HepG2 (cell line): ENCODE results near the gene P2RY12. TPM values are rescaled to one million over a fixed set of nuclear protein-coding genes. Genes with fewer than 3 reads are reported as not detected.

Experiments used
- ATAC-seq: fragments of 200-7000 bp; cut with Tn5 transposase; 3 replicates; pipeline ENCODE4 v1.9.1; 2020; ENCODE audit warnings: mild to moderate bottlenecking, moderate library complexity
- BruUV-seq: library from RNA; stranded (reverse); fragments of 400-500 nt; replicated peaks from 2 replicates; lab custom pipeline; 2021; lab: Mats Ljungman, UMichigan
- CTCF ChIA-PET: fragments of 300-600 bp; formaldehyde crosslinking; extraction: SDS; loops from one replicate; lab custom pipeline; 2021; ENCODE audit warnings: low total read pairs, inconsistent platforms, low intra/inter-chr PET ratio; lab: Yijun Ruan, JAX
- POLR2A ChIA-PET: fragments of 350-600 bp; sonication (Branson Sonifier 250); formaldehyde crosslinking; loops from one replicate; lab custom pipeline; 2020; ENCODE audit warnings: antibody characterized with exemption, inconsistent platforms; lab: Yijun Ruan, JAX
- DNase-seq: peaks from one replicate; pipeline ENCODE4 v3.0.0-alpha.2; 2015; ENCODE audit warnings: low spot score
- FAIRE-seq: peaks from 3 replicates; lab custom pipeline; 2011; peaks lifted over from hg19 to GRCh38; lab: Jason Lieb, UNC
- H2AFZ ChIP-seq: one replicate; pipeline ENCODE4 v1.6.1; 2011; ENCODE audit warnings: low read length, inconsistent platforms
- H3K27ac ChIP-seq: fragments of 300-600 bp; 3 replicates; pipeline ENCODE4 v1.8.0; 2011; ENCODE audit warnings: mixed run types, mild to moderate bottlenecking, mixed read lengths, low read length, inconsistent platforms; ENCODE audit not compliant: insufficient read depth; ENCODE audit errors: extremely low read length
- H3K27me3 ChIP-seq, 2 experiments: fragments of 200-600 bp in 1 of 2; 2 replicates in 1 of 2; 3 replicates in 1 of 2; pipeline versions ENCODE4 v1.6.0 to v1.8.0; 2011; ENCODE audit warnings: low read length in 2 of 2, mild to moderate bottlenecking in 2 of 2, moderate library complexity in 2 of 2, inconsistent platforms in 1 of 2; ENCODE audit not compliant: insufficient read depth in 2 of 2, control insufficient read depth in 1 of 2
- H3K36me3 ChIP-seq, 2 experiments: fragments of 200-600 bp in 1 of 2; replicated peaks in 1 of 2; 2 replicates in 1 of 2; 3 replicates in 1 of 2; pipeline versions ENCODE4 v1.5.1 to v1.8.0; 2011; ENCODE audit warnings: low read length in 2 of 2, inconsistent platforms in 1 of 2; ENCODE audit not compliant: insufficient read depth in 2 of 2, control insufficient read depth in 1 of 2
- H3K4me1 ChIP-seq: 2 replicates; pipeline ENCODE4 v1.5.1; 2012; ENCODE audit warnings: low read length, inconsistent platforms; ENCODE audit not compliant: insufficient read depth
- H3K4me2 ChIP-seq: 2 replicates; pipeline ENCODE4 v1.6.0; 2011; ENCODE audit warnings: low read depth, low read length, inconsistent platforms
- H3K4me3 ChIP-seq, 3 experiments: fragments of 200-600 bp in 1 of 3; sonication (generic), shearing (Covaris generic) in 1 of 3; replicated peaks in 1 of 3; 2 replicates each; pipeline ENCODE4 v1.5.1; 2011 to 2016; ENCODE audit warnings: low read length in 3 of 3, inconsistent platforms in 2 of 3, low read depth in 2 of 3, mild to moderate bottlenecking in 2 of 3, control low read depth in 1 of 3, mixed read lengths in 1 of 3; ENCODE audit not compliant: insufficient read depth in 1 of 3
- H3K79me2 ChIP-seq: one replicate; pipeline ENCODE4 v1.6.1; 2011; ENCODE audit warnings: low read length, inconsistent platforms; ENCODE audit not compliant: insufficient read depth
- H3K9ac ChIP-seq: 2 replicates; pipeline ENCODE4 v1.6.0; 2011; ENCODE audit warnings: mild to moderate bottlenecking, low read depth, low read length, inconsistent platforms; ENCODE audit not compliant: insufficient read depth
- H3K9me3 ChIP-seq: 2 replicates; pipeline ENCODE4 v1.5.1; 2012; ENCODE audit warnings: mild to moderate bottlenecking, low read length
- H4K20me1 ChIP-seq: 2 replicates; pipeline ENCODE4 v1.6.0; 2011; ENCODE audit warnings: inconsistent platforms, mild to moderate bottlenecking, low read length, moderate library complexity; ENCODE audit not compliant: insufficient read depth
- ARID2 ChIP-seq: sonication (generic); formaldehyde crosslinking; IDR thresholded peaks from 2 replicates; pipeline ENCODE4 v1.8.1; 2022; ENCODE audit warnings: mild to moderate bottlenecking, missing genetic modification reagents, borderline replicate concordance
- ATF3 ChIP-seq: sonication (generic); formaldehyde crosslinking; IDR thresholded peaks from 2 replicates; pipeline ENCODE4 v1.4.0; 2020; ENCODE audit warnings: missing genetic modification reagents
- CBX5 ChIP-seq: sonication (generic); formaldehyde crosslinking; IDR thresholded peaks from 2 replicates; pipeline ENCODE4 v1.4.0; 2020; ENCODE audit warnings: missing genetic modification reagents, borderline replicate concordance
- HOXA7 ChIP-seq: sonication (generic); formaldehyde crosslinking; IDR thresholded peaks from 2 replicates; pipeline ENCODE4 v1.8.1; 2022; ENCODE audit warnings: mild to moderate bottlenecking, missing genetic modification reagents, moderate library complexity
- KLF16 ChIP-seq, 2 experiments: sonication (generic) in 1 of 2; formaldehyde crosslinking in 1 of 2; IDR thresholded peaks; 2 replicates each; pipeline versions ENCODE4 v1.6.1 to v1.8.0; 2016 to 2023; ENCODE audit warnings: missing genetic modification reagents in 2 of 2, missing compliant biosample characterization in 1 of 2
- NFKBIZ ChIP-seq: IDR thresholded peaks from 2 replicates; pipeline ENCODE4 v1.6.1; 2018; ENCODE audit warnings: missing genetic modification reagents, missing compliant biosample characterization
- PHF5A ChIP-seq: IDR thresholded peaks from one replicate; pipeline ENCODE4 v1.6.1; 2018; ENCODE audit warnings: low read depth, missing genetic modification reagents; ENCODE audit not compliant: unreplicated experiment
- SRSF9 ChIP-seq: fragments of 200-400 bp; formaldehyde crosslinking; IDR thresholded peaks from 2 replicates; pipeline ENCODE4 v1.6.1; 2018; ENCODE audit warnings: borderline replicate concordance, mild to moderate bottlenecking, low read depth, low read length; ENCODE audit not compliant: insufficient read depth, poor library complexity, severe bottlenecking
- YEATS2 ChIP-seq: sonication (generic); formaldehyde crosslinking; IDR thresholded peaks from 2 replicates; pipeline ENCODE4 v1.4.0; 2020; ENCODE audit warnings: missing genetic modification reagents, borderline replicate concordance
- ZNF326 ChIP-seq: sonication (generic); formaldehyde crosslinking; IDR thresholded peaks from 2 replicates; pipeline ENCODE4 v1.4.0; 2020; ENCODE audit warnings: missing genetic modification reagents, borderline replicate concordance
- ZNF484 ChIP-seq: sonication (generic); formaldehyde crosslinking; IDR thresholded peaks from 2 replicates; pipeline ENCODE4 v1.5.1; 2020; ENCODE audit warnings: mild to moderate bottlenecking, low read depth, missing genetic modification reagents, borderline replicate concordance
- ZNF557 ChIP-seq: sonication (generic); formaldehyde crosslinking; IDR thresholded peaks from 2 replicates; pipeline ENCODE4 v1.4.0; 2020; ENCODE audit warnings: missing genetic modification reagents
- ZNF619 ChIP-seq: sonication (generic); formaldehyde crosslinking; IDR thresholded peaks from 2 replicates; pipeline ENCODE4 v1.4.0; 2020; ENCODE audit warnings: mild to moderate bottlenecking, missing genetic modification reagents
- ZSCAN31 ChIP-seq: sonication (generic); formaldehyde crosslinking; IDR thresholded peaks from 2 replicates; pipeline ENCODE4 v1.5.0; 2020; ENCODE audit warnings: low read depth, mild to moderate bottlenecking, missing genetic modification reagents
- WGBS: methylation state at CpG from one replicate; pipeline ENCODE4 v1.1.6; 2017; ENCODE audit warnings: low lambda C conversion rate; 5-methylcytosine and 5-hydroxymethylcytosine counted together
- in situ Hi-C: cut with HindIII; loops from 2 replicates; pipeline ENCODE4 v1.10.0; 2017; ENCODE audit warnings: low pct_unique_long_range_greater_than_20kb; ENCODE audit not compliant: extremely low pct_ligation_motif_present
- intact Hi-C: fragments of 100-400 bp; cut with micrococcal nuclease; formaldehyde crosslinking; loops from one replicate; pipeline ENCODE4 v1.10.0; 2022; ENCODE audit not compliant: unreplicated experiment
- polyA plus RNA-seq, 8 experiments: library from polyadenylated mRNA; depleted of rRNA in 3 of 8; stranded (reverse) in 7 of 8; unstranded in 1 of 8; fragments of >200 nt; fragmentation: Illumina TruSeq in 4 of 8; extraction: Trizol in 4 of 8; gene quantifications; 2 replicates each; pipeline versions ENCODE4 v1.2.1 to v1.2.3, GENCODE V29; 2011 to 2016; ENCODE audit warnings: low read depth in 4 of 8, missing spikeins in 1 of 8, mixed read lengths in 1 of 8; ENCODE audit not compliant: insufficient read depth in 1 of 8
- total RNA-seq, 5 experiments: library from RNA; depleted of rRNA; stranded (reverse); fragments of >200 nt; fragmentation: Illumina TruSeq; extraction: Trizol; gene quantifications; 2 replicates each; pipeline ENCODE4 v1.2.3, GENCODE V29; 2016; ENCODE audit warnings: low read depth in 1 of 5
- TF ChIP-seq, protein P1 (sequence below): IDR thresholded peaks from 2 replicates; pipeline ENCODE4 v1.6.1; 2016; ENCODE audit warnings: missing compliant biosample characterization, missing genetic modification reagents, borderline replicate concordance

Gene P2RY12
- total and polyA plus RNA-seq, 2 of the 13 experiments (the other 11 are each of a cell fraction or from before 2014, with no cell fraction given): not detected

- Histone ChIP-seq H3K9me3 (no peaks in the 10 kb centered on the region), H3K4me2 (no peak overlapping the region), H4K20me1 (no peaks in the 10 kb centered on the region), H3K79me2 (no peaks in the 10 kb centered on the region), H3K4me1 (peaks cover 10% of the 10 kb centered on the region), H3K36me3 (no peaks in the 10 kb centered on the region), H3K27ac (no peak overlapping the region), H3K27me3 (no peaks in the 10 kb centered on the region), H3K4me3 (no peak overlapping the region), H3K9ac (no peak overlapping the region), H2AFZ (no peak overlapping the region)
- FAIRE-seq (no peak), ATAC-seq (no peak), DNase-seq (no peak)
- in situ Hi-C loops: no loop called here
- POLR2A ChIA-PET: no interaction called here
- intact Hi-C loops: no loop called here
- CTCF ChIA-PET: no interaction called here
- no TSS peak for BruUV-seq
- TF ChIP-seq HOXA7 (CRISPR knock-in tag): no peak
- TF ChIP-seq KLF16 (CRISPR knock-in tag; IDR thresholded peaks at IDR 0.05): no peak
- no peak for TF ChIP-seq ATF3 (CRISPR knock-in tag)
- TF ChIP-seq ZNF326 (CRISPR knock-in tag): no peak
- TF ChIP-seq, protein P1, sequence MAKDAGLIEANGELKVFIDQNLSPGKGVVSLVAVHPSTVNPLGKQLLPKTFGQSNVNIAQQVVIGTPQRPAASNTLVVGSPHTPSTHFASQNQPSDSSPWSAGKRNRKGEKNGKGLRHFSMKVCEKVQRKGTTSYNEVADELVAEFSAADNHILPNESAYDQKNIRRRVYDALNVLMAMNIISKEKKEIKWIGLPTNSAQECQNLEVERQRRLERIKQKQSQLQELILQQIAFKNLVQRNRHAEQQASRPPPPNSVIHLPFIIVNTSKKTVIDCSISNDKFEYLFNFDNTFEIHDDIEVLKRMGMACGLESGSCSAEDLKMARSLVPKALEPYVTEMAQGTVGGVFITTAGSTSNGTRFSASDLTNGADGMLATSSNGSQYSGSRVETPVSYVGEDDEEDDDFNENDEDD (CRISPR knock-in tag): no peak
- 81% methylated on average over 4 of the region's 4 CpGs for WGBS
Measured at GRCh38 chr3:151305775-151306151, 78.8 kb downstream of the P2RY12 start.

DNA sequence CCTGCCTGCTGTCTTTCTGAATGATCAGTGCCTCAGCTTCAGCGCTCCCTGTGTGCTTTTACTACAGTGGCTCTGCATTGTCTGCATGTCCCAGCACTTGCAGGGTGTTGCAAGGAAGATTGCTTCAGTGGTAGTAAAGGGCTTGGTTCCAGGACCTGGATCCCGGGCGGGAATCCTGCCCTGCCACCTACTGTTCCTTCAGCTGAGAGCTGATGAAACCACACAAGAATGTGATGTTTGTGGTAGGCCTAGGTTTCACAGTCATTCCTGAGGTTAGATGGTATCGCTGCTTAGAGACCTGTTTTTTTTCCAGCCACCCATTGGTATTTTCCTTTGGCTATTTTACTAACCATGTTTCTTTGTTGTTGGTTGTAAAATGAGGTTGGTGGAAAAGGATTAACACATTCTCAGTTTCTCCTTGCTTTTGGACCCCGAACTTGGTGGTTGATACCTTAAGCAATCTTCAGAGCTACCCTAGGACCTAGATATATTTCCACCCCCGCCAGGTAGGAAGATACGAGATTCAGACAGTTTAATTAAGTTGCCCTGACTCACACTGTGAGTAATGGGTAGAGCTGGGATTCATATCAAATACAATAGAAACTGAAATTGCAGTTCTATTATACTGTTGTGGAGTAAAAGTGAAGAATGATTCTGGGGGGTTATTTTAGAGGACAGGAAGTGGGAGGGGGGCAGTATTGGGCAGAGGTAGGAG is 79.3 kb downstream of the P2RY12 start:
- Histone ChIP-seq H3K4me3 (no peak overlapping the region), H3K4me1 (peaks cover 10% of the 10 kb centered on the region), H4K20me1 (no peaks in the 10 kb centered on the region), H3K27ac (no peak overlapping the region), H3K9ac (no peak overlapping the region), H3K9me3 (no peaks in the 10 kb centered on the region), H3K36me3 (no peaks in the 10 kb centered on the region), H3K27me3 (no peaks in the 10 kb centered on the region), H2AFZ (no peak overlapping the region), H3K4me2 (no peak overlapping the region), H3K79me2 (no peaks in the 10 kb centered on the region)
- ChIA-PET POLR2A (no interaction called here), CTCF (no interaction called here)
- FAIRE-seq (peak; percentile 94), DNase-seq (peak; percentile 87), ATAC-seq (peak; percentile 99)
- 8% methylated on average over 6 of the region's 7 CpGs for WGBS
- intact Hi-C loops: no loop called here
- in situ Hi-C loops: no loop called here
- BruUV-seq: no TSS peak
- TF ChIP-seq PHF5A (CRISPR knock-in tag) (no peak), YEATS2 (CRISPR knock-in tag) (no peak), ARID2 (CRISPR knock-in tag) (no peak), CBX5 (CRISPR knock-in tag) (peak; percentile 16; the same call in 1 of the 2 replicates), ZSCAN31 (CRISPR knock-in tag) (no peak), ZNF484 (no peak), ZNF557 (CRISPR knock-in tag) (no peak), ZNF619 (CRISPR knock-in tag) (no peak), NFKBIZ (CRISPR knock-in tag) (no peak), SRSF9 (no peak)
